Measurements from ENCODE around the gene RFC4. TPM values are rescaled to one million over a fixed set of nuclear protein-coding genes. Genes with fewer than 3 reads are reported as not detected.

The RFC4 gene
- total and polyA plus RNA-seq, 2 experiments from 2014 or later = 73.3 to 107 TPM

DNA sequence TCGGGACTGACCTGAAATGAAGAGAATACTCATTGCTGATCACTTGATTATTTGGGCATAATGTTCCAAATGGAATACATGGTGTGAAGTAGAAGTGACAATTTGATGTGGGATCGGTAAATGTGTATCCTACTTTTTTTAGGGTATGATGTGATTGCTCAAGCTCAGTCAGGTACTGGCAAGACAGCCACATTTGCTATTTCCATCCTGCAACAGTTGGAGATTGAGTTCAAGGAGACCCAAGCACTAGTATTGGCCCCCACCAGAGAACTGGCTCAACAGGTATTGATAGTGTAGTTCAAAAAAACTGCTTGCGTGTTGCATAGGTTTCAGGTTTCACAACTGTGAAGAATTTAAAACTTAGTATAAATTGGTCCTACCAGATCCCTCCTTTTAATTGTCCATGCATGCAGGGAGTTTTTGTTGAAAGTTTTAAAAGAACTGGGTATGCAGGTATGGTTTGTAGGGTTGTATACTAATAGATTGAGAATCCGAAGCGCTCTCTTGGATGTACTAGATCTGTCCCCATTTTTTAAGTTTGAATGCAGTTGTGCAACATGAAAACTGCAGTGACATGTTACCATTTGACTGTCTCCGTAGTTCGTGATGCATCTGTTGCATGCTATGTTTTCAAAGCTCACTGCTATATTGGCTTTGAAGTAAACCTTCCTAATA lies 21.3 kb downstream of the RFC4 start:
- Histone ChIP-seq H3K79me2 (replicated peaks; ENCODE audit: insufficient read depth) (peaks cover 49% of the 10 kb centered on the region), H4K20me1 (replicated peaks; ENCODE audit: insufficient read depth) (peaks cover 48% of the 10 kb centered on the region), H3K27me3 (ENCODE audit: insufficient read depth) (no peaks in the 10 kb centered on the region), H3K4me2 (peak overlapping the region; percentile 99), H3K27ac (ENCODE audit: low read depth) (peak overlapping the region; percentile 100), H3F3A (replicated peaks; ENCODE audit: low read depth) (peaks cover 63% of the 10 kb centered on the region), H3K9me2 (ENCODE audit: insufficient read depth) (no peaks in the 10 kb centered on the region), H3K36me3 (ENCODE audit: insufficient read depth) (peaks cover 59% of the 10 kb centered on the region), H3K4me1 (ENCODE audit: insufficient read depth) (peaks cover 15% of the 10 kb centered on the region), H2AFZ (no peak overlapping the region), H3K4me3 (peak overlapping the region; percentile 99)
- Mint-ChIP-seq H3K27ac (peak overlapping the region; percentile 100), H3K27me3 (ENCODE audit: insufficient read depth, low read depth, poor library complexity) (peaks cover 32% of the 10 kb centered on the region), H3K4me1 (peaks cover 21% of the 10 kb centered on the region), H3K4me3 (peak overlapping the region; percentile 99), H3K36me3 (ENCODE audit: low read depth) (peaks cover 68% of the 10 kb centered on the region), H3K9me3 (peaks cover 12% of the 10 kb centered on the region)
- DNase-seq (ENCODE audit: low spot score) = no peak
- no peak for ATAC-seq
- TF ChIP-seq STAT1 (IDR thresholded peaks at IDR 0.05; ENCODE audit: unreplicated experiment) (no peak), JUNB (IDR thresholded peaks at IDR 0.05; ENCODE audit: unreplicated experiment) (no peak), EZH2 (IDR thresholded peaks at IDR 0.05; ENCODE audit: low read depth, unreplicated experiment) (no peak)
- TF ChIP-seq, protein P1, sequence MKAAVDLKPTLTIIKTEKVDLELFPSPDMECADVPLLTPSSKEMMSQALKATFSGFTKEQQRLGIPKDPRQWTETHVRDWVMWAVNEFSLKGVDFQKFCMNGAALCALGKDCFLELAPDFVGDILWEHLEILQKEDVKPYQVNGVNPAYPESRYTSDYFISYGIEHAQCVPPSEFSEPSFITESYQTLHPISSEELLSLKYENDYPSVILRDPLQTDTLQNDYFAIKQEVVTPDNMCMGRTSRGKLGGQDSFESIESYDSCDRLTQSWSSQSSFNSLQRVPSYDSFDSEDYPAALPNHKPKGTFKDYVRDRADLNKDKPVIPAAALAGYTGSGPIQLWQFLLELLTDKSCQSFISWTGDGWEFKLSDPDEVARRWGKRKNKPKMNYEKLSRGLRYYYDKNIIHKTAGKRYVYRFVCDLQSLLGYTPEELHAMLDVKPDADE (IDR thresholded peaks at IDR 0.05) = no peak

DNA sequence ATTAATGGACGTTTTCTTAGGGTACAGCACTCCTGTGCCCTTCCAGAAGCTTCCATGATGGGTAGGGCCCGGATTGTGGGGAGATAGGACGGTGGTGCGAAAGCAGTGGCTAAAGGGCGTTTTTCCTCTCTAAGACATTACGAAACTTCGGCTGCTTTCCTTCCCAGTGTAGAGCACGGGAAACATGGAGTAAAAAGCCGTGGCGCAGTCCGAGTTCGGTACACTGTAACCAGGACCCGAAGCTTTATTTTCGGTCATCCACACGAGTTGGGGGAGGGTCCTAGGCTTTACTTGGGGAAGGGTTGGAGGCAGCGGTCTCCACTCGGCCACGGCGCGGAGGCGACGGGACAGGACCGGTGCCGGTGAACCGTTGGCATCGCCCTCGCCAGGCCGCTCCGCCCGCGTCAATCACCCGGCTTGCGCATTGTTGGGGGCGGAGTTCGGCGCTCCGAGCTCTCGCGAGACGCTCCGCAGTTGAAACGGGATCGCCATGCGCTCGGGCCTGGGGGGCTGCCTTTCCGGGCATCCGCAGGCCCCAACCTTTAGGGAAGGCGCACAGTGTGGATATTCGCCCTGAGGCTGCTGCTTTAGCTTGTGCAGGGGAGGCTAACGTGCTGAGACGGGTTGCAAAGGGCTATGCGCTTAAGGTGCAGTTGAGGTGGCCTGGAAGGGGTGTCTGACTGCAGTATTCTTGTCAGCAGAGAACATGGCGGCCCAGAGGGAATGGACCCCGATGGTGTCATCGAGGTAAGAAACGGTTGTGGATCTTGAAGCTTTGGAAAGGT lies 22.4 kb downstream of the RFC4 start:
- Mint-ChIP-seq H3K36me3 (ENCODE audit: low read depth) (peaks cover 58% of the 10 kb centered on the region), H3K27me3 (ENCODE audit: insufficient read depth, low read depth, poor library complexity) (peaks cover 30% of the 10 kb centered on the region), H3K9me3 (peaks cover 12% of the 10 kb centered on the region), H3K27ac (peak overlapping the region; percentile 100), H3K4me1 (peaks cover 21% of the 10 kb centered on the region), H3K4me3 (peak overlapping the region; percentile 99)
- H3K27ac ChIP-seq (ENCODE audit: low read depth) = peak overlapping the region; percentile 100
- H4K20me1 ChIP-seq (replicated peaks; ENCODE audit: insufficient read depth) = peaks cover 48% of the 10 kb centered on the region
- H3K4me1 ChIP-seq (ENCODE audit: insufficient read depth) = peaks cover 15% of the 10 kb centered on the region
- ATAC-seq (peak; percentile 71), DNase-seq (ENCODE audit: low spot score) (peak; percentile 73)
- H3K36me3 ChIP-seq (ENCODE audit: insufficient read depth) = peaks cover 50% of the 10 kb centered on the region
- H3K27me3 ChIP-seq (ENCODE audit: insufficient read depth) = no peaks in the 10 kb centered on the region
- H3F3A ChIP-seq (replicated peaks; ENCODE audit: low read depth) = peaks cover 55% of the 10 kb centered on the region
- H2AFZ ChIP-seq = no peak overlapping the region
- H3K79me2 ChIP-seq (replicated peaks; ENCODE audit: insufficient read depth) = peaks cover 49% of the 10 kb centered on the region
- TF ChIP-seq, protein P1 (IDR thresholded peaks at IDR 0.05) = no peak
- TF ChIP-seq REST (IDR thresholded peaks at IDR 0.05; ENCODE audit: unreplicated experiment) (no peak), JUNB (IDR thresholded peaks at IDR 0.05; ENCODE audit: unreplicated experiment) (no peak), POLR2AphosphoS5 (IDR thresholded peaks at IDR 0.05; ENCODE audit: low read depth) (peak; percentile 27), ZNF331 (CRISPR knock-in tag; IDR thresholded peaks at IDR 0.05; ENCODE audit: low read depth) (no peak)
- peak overlapping the region; percentile 99 for H3K4me2 ChIP-seq
- H3K4me3 ChIP-seq = peak overlapping the region; percentile 99
- no peaks in the 10 kb centered on the region for H3K9me2 ChIP-seq (ENCODE audit: insufficient read depth)
